Trophoblast cell (in vitro differentiated cells and primary cell): ENCODE results near the gene ETV6.

Experiments
- DNase-seq, 2 donors: peaks; one replicate each; pipeline ENCODE4 v3.0.0-alpha.2; 2016
- H2AFZ ChIP-seq: 2 replicates; pipeline ENCODE4 v1.6.1; 2013; ENCODE audit warnings: low read length, moderate library complexity, mild to moderate bottlenecking; ENCODE audit not compliant: insufficient read depth, poor library complexity
- H2AK5ac ChIP-seq: 2 replicates; pipeline ENCODE4 v1.6.1; 2013; ENCODE audit warnings: mild to moderate bottlenecking, low read length
- H2BK120ac ChIP-seq: 2 replicates; pipeline ENCODE4 v1.6.1; 2013; ENCODE audit warnings: low read length, mild to moderate bottlenecking, moderate library complexity; ENCODE audit not compliant: insufficient read depth, poor library complexity
- H2BK12ac ChIP-seq: 2 replicates; pipeline ENCODE4 v1.6.1; 2013; ENCODE audit warnings: mild to moderate bottlenecking, low read length, moderate library complexity
- H2BK5ac ChIP-seq: 2 replicates; pipeline ENCODE4 v1.6.1; 2013; ENCODE audit warnings: low read length, low read depth, moderate library complexity, mild to moderate bottlenecking; ENCODE audit not compliant: poor library complexity
- H3K14ac ChIP-seq: 2 replicates; pipeline ENCODE4 v1.6.1; 2013; ENCODE audit warnings: mild to moderate bottlenecking, low read length
- H3K18ac ChIP-seq: 2 replicates; pipeline ENCODE4 v1.6.1; 2013; ENCODE audit warnings: mild to moderate bottlenecking, low read length
- H3K23ac ChIP-seq: 2 replicates; pipeline ENCODE4 v1.6.1; 2013; ENCODE audit warnings: low read length
- H3K27ac ChIP-seq: 2 replicates; pipeline ENCODE4 v1.5.1; 2013; ENCODE audit warnings: low read depth, mild to moderate bottlenecking, inconsistent platforms, low read length, moderate library complexity
- H3K27me3 ChIP-seq: 2 replicates; pipeline ENCODE4 v1.6.1; 2013; ENCODE audit warnings: inconsistent platforms, mild to moderate bottlenecking, low read length, moderate library complexity; ENCODE audit not compliant: insufficient read depth
- H3K36me3 ChIP-seq, 2 experiments: 1 replicate in 1 of 2; 2 replicates in 1 of 2; pipeline ENCODE4 v1.6.1; 2013; ENCODE audit warnings: low read length in 2 of 2, mild to moderate bottlenecking in 2 of 2, moderate library complexity in 1 of 2; ENCODE audit not compliant: insufficient read depth in 2 of 2, control insufficient read depth in 1 of 2
- H3K4ac ChIP-seq: 2 replicates; pipeline ENCODE4 v1.6.1; 2013; ENCODE audit warnings: low read depth, mild to moderate bottlenecking, low read length, moderate library complexity
- H3K4me1 ChIP-seq, 2 experiments: 1 replicate in 1 of 2; 2 replicates in 1 of 2; pipeline ENCODE4 v1.6.1; 2013; ENCODE audit warnings: low read length in 2 of 2, mild to moderate bottlenecking in 2 of 2, moderate library complexity in 1 of 2; ENCODE audit not compliant: insufficient read depth in 2 of 2, control insufficient read depth in 1 of 2
- H3K4me2 ChIP-seq: 2 replicates; pipeline ENCODE4 v1.6.1; 2013; ENCODE audit warnings: inconsistent platforms, mild to moderate bottlenecking, low read length, moderate library complexity
- H3K4me3 ChIP-seq: 2 replicates; pipeline ENCODE4 v1.5.1; 2013; ENCODE audit warnings: mild to moderate bottlenecking, low read depth, low read length, inconsistent platforms
- H3K79me1 ChIP-seq: one replicate; pipeline ENCODE4 v1.6.1; 2013; ENCODE audit warnings: low read length
- H3K79me2 ChIP-seq: 2 replicates; pipeline ENCODE4 v1.6.1; 2013; ENCODE audit warnings: low read length, mild to moderate bottlenecking; ENCODE audit not compliant: control insufficient read depth, insufficient read depth, poor library complexity
- H3K9ac ChIP-seq: 2 replicates; pipeline ENCODE4 v1.6.1; 2013; ENCODE audit warnings: mild to moderate bottlenecking, low read length
- H3K9me3 ChIP-seq: 2 replicates; pipeline ENCODE4 v1.6.1; 2013; ENCODE audit warnings: low read depth, mild to moderate bottlenecking, control low read depth, inconsistent platforms, low read length; ENCODE audit not compliant: insufficient read depth
- H4K12ac ChIP-seq: 2 replicates; pipeline ENCODE4 v1.6.1; 2013; ENCODE audit warnings: low read depth, mild to moderate bottlenecking, low read length, moderate library complexity
- H4K8ac ChIP-seq: 2 replicates; pipeline ENCODE4 v1.6.1; 2013; ENCODE audit warnings: low read depth, mild to moderate bottlenecking, low read length, moderate library complexity
- H4K91ac ChIP-seq: one replicate; pipeline ENCODE4 v1.6.1; 2013; ENCODE audit warnings: low read depth, mild to moderate bottlenecking, low read length, moderate library complexity
- WGBS: extraction: QIAGEN DNeasy Blood & Tissue Kit; methylation state at CpG from one replicate; pipeline ENCODE4 v1.1.7; 2013; ENCODE audit warnings: missing lambda C conversion rate; ENCODE audit not compliant: insufficient read length, insufficient coverage; ENCODE audit errors: extremely low coverage; 5-methylcytosine and 5-hydroxymethylcytosine counted together

Gene ETV6

GRCh38 chr12:11863478-11863906 lies 214.0 kb downstream of the ETV6 start:
- Histone ChIP-seq H3K4me3 (no peak overlapping the region), H3K23ac (no peak overlapping the region), H3K79me2 (no peaks in the 10 kb centered on the region), H2BK5ac (no peak overlapping the region), H3K4ac (no peak overlapping the region), H2AK5ac (no peak overlapping the region), H2BK12ac (no peak overlapping the region), H3K9ac (no peak overlapping the region), H3K4me2 (no peak overlapping the region), H4K8ac (no peak overlapping the region), H3K27ac (no peak overlapping the region), H2BK120ac (no peak overlapping the region), H4K12ac (no peak overlapping the region), H3K14ac (no peak overlapping the region), H3K27me3 (no peaks in the 10 kb centered on the region), H3K18ac (no peak overlapping the region), H3K4me1 (peaks cover 13 to 21% of the 10 kb centered on the region in 2 experiments), H3K79me1 (peaks cover 2% of the 10 kb centered on the region), H3K9me3 (no peaks in the 10 kb centered on the region), H3K36me3 (no peaks in the 10 kb centered on the region), H2AFZ (no peak overlapping the region), H4K91ac (no peak overlapping the region)
- WGBS, result no CpG with 5 or more reads among the region's 5 CpGs
- no peak for DNase-seq

- Histone ChIP-seq H3K27ac (no peak overlapping the region), H3K9ac (no peak overlapping the region), H3K36me3 (no peaks in the 10 kb centered on the region), H2BK12ac (no peak overlapping the region), H4K12ac (no peak overlapping the region), H3K9me3 (no peaks in the 10 kb centered on the region), H4K8ac (no peak overlapping the region), H3K79me2 (no peaks in the 10 kb centered on the region), H3K4me3 (no peak overlapping the region), H2BK5ac (no peak overlapping the region), H3K18ac (no peak overlapping the region), H3K79me1 (peaks cover 2% of the 10 kb centered on the region), H3K4me1 (peaks cover 13 to 21% of the 10 kb centered on the region in 2 experiments), H4K91ac (no peak overlapping the region), H3K14ac (no peak overlapping the region), H2BK120ac (no peak overlapping the region), H3K23ac (no peak overlapping the region), H3K27me3 (no peaks in the 10 kb centered on the region), H3K4ac (no peak overlapping the region), H3K4me2 (no peak overlapping the region), H2AFZ (no peak overlapping the region), H2AK5ac (no peak overlapping the region)
- no CpG with 5 or more reads among the region's 3 CpGs for WGBS
- DNase-seq, result no peak
Observed at GRCh38 chr12:11863988-11864387, 214.5 kb downstream of the ETV6 start.

- Histone ChIP-seq H2AK5ac (no peak overlapping the region), H3K27me3 (no peaks in the 10 kb centered on the region), H2BK5ac (no peak overlapping the region), H3K4me1 (peaks cover 8 to 11% of the 10 kb centered on the region in 2 experiments), H3K79me1 (peaks cover 2% of the 10 kb centered on the region), H3K9me3 (no peaks in the 10 kb centered on the region), H4K91ac (no peak overlapping the region), H3K4me3 (no peak overlapping the region), H3K9ac (no peak overlapping the region), H2BK12ac (no peak overlapping the region), H4K8ac (no peak overlapping the region), H2AFZ (no peak overlapping the region), H3K4ac (no peak overlapping the region), H3K27ac (no peak overlapping the region), H2BK120ac (no peak overlapping the region), H3K36me3 (peaks cover 9 to 12% of the 10 kb centered on the region in 2 experiments), H3K23ac (no peak overlapping the region), H3K4me2 (no peak overlapping the region), H4K12ac (no peak overlapping the region), H3K14ac (no peak overlapping the region), H3K79me2 (no peaks in the 10 kb centered on the region), H3K18ac (no peak overlapping the region)
- no CpG with 5 or more reads among the region's 4 CpGs for WGBS
- DNase-seq, result no peak
Observed at GRCh38 chr12:11865824-11866223, 216.3 kb downstream of the ETV6 start.

DNA sequence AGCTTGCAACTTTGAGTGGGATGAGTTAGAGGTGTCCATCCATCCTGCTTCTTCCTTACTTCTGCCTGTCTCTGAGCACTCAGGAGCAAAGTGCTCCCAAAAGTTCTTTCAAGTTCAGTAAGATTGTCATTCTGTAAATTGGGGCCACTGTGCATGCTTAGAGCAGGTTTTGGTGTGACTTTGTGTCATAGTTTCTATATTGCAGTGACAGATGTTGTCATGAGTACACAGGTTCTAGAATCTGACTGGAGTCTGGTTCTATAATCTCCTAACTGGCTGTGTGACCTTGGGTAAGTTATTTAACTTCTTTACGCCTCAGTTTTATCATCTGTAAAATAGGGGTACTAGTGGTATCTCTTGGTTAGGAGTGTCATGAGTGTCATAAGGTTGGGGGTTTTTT lies 218.6 kb downstream of the ETV6 start:
- H3K23ac ChIP-seq, result no peak overlapping the region
- no peak overlapping the region for H3K18ac ChIP-seq
- H3K36me3 ChIP-seq, result peaks cover 10 to 13% of the 10 kb centered on the region in 2 experiments
- H2BK120ac ChIP-seq, result no peak overlapping the region
- H4K8ac ChIP-seq, result no peak overlapping the region
- no peak overlapping the region for H3K14ac ChIP-seq
- DNase-seq, result no peak
- no peak overlapping the region for H3K27ac ChIP-seq
- H3K79me1 ChIP-seq, result no peaks in the 10 kb centered on the region
- H2AFZ ChIP-seq, result no peak overlapping the region
- no peak overlapping the region for H2AK5ac ChIP-seq
- H3K4me2 ChIP-seq, result no peak overlapping the region
- H3K79me2 ChIP-seq, result no peaks in the 10 kb centered on the region
- no peak overlapping the region for H3K4me3 ChIP-seq
- no peak overlapping the region for H4K12ac ChIP-seq
- no peaks in the 10 kb centered on the region for H3K27me3 ChIP-seq
- H3K9me3 ChIP-seq, result no peaks in the 10 kb centered on the region
- H2BK5ac ChIP-seq, result no peak overlapping the region
- WGBS, result no CpG with 5 or more reads among the region's 1 CpG
- H3K9ac ChIP-seq, result no peak overlapping the region
- H2BK12ac ChIP-seq, result no peak overlapping the region
- no peaks in the 10 kb centered on the region for H3K4me1 ChIP-seq
- H4K91ac ChIP-seq, result no peak overlapping the region
- H3K4ac ChIP-seq, result no peak overlapping the region
